NCI-H345 treated with DMSO at 0.1 percent for 48 hours (cell line): ENCODE results near the gene MYZAP.

Experiments
- DNase-seq: peaks from one replicate; lab custom pipeline; 2025; ENCODE audit not compliant: unreplicated experiment; lab: John Stamatoyannopoulos, UW

Gene MYZAP, protein sequence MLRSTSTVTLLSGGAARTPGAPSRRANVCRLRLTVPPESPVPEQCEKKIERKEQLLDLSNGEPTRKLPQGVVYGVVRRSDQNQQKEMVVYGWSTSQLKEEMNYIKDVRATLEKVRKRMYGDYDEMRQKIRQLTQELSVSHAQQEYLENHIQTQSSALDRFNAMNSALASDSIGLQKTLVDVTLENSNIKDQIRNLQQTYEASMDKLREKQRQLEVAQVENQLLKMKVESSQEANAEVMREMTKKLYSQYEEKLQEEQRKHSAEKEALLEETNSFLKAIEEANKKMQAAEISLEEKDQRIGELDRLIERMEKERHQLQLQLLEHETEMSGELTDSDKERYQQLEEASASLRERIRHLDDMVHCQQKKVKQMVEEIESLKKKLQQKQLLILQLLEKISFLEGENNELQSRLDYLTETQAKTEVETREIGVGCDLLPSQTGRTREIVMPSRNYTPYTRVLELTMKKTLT

DNA sequence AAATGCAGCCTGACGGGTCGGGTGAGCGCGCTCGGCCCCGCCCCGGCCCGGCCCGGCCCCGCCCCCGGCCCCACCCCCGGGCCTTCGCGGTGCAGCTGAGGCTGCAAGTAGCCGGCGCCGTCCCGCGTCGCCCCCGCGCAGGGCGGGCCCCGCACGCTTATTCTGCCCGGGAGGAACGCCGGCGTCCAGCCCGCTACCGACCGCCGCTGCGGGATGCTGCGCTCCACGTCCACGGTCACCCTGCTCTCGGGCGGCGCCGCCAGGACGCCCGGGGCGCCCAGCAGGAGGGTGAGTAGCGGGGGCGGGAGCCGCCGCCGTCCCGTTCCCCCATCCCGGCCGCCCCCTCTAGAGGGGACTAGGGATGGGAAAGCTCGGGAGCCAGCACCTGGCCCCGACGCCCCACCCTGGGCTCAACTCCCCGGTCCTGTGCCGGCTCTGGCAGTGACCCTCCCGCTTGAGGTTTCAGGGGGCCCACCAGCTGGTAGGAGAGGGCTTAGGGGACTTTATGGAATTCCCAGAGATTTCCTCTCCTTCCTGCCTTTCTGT lies at the start of gene MYZAP:
Gene MYZAP, plus strand, starts transcription at position 83 of the 546 bp plus-strand sequence. Its CDS starts 131 bp downstream, at position 214.
- no peak for DNase-seq

DNA sequence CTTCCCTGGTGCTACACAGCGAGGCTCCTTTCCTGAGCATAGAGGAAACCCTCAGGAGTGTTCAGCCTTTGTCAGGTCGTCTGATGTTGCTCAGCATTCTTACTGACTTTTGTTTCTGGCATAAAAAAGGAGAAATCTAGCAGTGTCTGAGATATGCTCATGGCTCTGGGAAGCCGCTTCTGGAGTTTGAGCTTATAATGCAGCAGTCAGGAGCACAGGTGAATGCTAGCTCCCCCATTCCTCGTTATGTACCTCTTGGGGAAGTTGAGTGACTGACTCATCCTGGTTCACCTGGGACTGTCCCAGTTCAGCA lies 49.2 kb upstream of the MYZAP start:
- DNase-seq = no peak

DNA sequence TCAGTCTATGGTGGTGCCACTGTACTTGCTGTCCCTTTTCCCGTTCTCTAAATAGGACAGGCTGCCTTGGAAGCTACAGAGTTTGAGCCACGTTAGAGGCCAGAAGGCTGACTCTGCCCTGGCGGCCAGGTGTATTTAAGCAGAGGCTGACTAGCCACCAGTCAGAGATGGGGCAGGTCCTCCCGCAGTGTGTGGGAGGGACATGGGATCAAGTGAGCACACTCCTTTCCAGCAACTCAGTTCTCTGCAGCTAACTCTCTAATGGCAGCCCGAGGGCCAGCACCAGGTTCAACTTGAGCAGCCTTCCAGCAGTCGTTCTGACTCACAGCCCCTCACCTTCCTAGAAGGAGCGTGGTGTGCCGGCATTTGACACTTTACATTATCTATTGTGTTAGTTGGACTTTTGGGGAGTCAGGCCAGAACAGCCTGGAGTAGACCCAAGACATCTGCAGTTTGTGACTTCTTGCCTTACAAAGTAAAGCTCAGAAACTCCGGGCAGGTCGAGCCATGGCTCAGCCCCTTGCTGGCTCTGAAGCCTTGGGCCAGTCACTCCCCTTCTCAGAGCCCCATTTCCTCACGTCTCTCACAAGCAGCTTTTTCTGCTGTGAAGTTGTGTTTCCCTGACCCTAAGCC lies 46.7 kb upstream of the MYZAP start:
- DNase-seq = no peak

DNA sequence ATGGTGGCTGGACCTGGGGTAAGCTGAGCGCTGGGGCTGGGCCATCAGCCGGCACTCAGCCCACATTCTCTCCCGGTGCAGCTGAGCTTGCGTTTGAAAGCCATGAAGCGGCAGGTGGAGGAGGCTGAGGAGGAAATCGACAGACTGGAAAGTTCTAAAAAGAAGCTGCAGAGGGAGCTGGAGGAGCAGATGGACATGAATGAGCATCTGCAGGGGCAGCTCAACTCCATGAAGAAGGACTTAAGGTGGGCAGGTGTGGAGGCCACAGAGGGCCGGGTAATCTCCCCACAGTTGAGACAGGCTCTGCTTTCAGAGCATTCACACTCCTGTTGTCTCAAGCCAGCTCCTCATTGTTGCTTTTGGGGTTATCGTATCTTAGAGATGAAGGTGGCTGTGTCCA lies 45.7 kb upstream of the MYZAP start:
- no peak for DNase-seq

DNA sequence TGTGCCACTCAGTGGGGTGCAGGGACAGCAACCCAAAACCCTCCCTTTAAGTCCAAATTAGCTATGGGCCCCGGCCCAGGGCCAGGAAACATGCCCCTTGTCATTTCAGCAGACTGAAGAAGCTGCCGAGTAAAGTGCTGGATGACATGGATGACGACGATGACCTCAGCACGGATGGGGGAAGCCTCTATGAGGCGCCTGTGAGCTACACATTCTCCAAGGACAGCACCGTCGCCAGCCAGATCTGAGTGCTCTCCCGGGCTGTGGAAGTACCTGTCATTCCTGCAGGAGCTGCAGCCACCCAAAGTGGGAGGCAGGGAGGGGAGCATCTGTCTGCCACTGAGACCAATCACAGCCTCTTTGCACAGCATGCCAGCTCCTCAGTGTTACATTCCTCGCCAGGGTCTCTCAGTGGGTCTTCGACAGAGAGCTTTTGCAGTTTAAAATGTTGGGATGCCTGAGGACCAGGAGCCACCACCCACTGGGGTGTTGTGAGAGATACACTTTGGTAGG lies 44.4 kb upstream of the MYZAP start:
- no peak for DNase-seq

DNA sequence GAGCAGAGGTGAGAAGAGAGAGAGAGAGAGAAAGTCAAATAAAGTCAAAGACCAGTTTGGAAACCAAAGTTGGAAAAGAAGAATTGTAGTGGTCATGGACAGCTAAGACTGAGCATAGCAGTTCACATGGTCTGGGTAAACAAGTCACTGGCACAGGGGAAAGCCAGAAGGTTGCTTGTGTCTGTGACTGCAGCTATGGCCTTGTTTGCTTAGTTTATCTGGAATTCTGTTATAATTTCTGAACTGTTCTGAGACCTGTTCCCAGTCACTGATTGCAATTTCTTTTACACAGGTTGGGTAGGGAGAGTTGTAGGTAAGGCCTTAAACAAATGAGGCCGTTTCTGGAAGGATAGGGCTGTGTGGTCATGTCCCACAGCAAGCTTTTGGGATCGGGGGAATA lies 43.4 kb upstream of the MYZAP start:
- no peak for DNase-seq

DNA sequence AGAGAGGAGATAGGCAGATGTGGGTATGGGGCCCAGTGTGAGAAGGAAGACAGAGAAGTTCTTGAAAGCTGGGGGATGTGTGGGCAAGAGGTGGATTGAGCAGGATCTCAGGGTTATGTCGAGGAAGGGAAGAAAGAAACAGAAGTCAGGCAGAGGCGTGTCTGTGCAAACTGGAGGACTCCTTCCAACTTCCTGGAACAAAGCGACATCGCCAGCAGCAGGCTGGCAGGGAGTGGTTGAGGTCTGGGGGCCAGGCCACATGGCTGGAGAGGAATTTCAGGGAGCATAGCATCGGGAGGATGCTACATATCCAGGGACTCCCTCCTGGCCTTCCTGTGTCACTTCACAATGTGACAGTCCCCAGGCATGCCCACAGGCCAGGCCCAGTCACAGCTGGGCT lies 42.9 kb upstream of the MYZAP start:
- no peak for DNase-seq

DNA sequence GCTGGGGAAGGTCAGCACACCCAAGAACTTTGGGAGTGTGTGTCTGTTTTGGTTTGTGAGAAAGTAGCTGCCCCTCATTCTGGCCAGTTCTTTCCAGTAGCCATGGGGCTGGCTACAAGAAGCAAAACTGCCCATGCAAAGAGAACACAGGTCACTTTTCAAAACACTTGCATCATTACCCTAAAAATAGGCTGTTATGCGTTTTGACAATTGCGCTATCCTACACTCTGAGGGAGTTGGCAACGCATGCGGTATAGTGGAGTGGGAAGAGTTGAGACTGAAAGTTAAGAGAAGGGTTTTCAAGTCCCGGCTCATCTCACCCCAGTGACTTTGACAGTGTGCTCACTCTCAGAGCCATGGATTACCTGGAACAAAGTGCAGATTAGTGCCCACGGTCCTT lies 41.8 kb upstream of the MYZAP start:
- no peak for DNase-seq

DNA sequence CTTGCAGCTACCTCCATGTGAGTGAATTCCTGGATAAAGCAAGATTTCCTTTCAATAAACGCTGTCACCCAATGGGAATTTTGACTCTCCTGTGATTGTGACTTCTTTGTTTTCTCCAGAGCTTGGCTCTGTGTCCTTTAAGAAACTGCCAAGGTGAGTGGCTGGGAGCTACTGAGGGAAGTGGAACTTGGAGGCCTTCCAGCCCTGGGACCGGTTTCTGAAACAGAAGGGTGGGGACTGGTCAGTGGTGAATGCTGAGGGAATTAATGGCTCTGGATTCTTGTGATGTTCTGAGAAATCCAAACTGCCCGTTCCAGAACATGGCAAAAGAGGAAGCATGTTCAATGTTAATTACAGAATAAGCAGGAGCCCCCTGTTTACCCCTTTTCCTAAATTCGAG lies 41.1 kb upstream of the MYZAP start:
- DNase-seq = no peak

DNA sequence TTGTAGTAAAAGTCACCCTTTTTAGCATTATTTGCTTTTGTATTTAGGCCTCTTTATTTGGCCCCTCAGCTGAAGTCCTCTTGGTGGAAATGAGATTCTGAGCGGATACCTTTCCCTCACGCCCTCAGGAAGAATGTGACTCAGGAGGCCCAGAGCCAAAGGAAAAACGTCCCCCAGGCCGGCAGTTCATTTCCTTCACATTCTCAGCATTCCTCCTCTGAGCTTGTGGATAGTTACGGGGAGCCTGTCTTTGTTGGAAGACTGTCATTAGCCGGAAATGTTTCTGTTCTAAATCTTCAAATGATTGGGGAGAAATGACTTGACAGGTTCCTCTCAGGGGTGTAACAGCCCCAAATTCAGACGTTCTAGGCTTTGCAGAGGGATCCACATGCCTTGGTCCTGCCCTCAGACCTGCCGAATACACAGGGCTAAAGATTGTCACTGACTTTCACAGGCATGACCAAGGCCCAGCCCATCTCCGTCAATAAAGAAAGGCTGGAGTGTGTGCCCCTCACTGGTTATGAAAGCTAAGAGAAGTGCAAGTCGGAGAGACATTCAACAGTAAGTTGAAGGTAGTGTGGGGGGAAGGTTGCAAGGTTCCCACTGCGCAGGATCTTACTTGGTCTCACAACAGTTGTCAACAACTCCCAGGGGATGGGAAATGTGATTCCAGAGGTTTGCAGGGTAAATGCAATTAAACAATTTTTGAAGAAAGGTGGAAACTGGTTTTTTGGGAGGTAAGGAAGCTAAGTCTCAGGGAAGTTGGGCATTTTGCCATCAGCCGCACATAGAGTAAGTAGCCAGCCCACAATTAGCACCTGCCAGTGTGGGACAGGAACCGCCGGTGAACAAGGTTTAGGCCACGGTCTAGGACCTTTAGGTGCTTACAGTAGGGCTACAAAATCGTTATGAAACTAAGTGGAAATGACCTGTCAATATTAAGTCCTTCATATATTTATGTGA lies 39.7 kb upstream of the MYZAP start:
- no peak for DNase-seq

DNA sequence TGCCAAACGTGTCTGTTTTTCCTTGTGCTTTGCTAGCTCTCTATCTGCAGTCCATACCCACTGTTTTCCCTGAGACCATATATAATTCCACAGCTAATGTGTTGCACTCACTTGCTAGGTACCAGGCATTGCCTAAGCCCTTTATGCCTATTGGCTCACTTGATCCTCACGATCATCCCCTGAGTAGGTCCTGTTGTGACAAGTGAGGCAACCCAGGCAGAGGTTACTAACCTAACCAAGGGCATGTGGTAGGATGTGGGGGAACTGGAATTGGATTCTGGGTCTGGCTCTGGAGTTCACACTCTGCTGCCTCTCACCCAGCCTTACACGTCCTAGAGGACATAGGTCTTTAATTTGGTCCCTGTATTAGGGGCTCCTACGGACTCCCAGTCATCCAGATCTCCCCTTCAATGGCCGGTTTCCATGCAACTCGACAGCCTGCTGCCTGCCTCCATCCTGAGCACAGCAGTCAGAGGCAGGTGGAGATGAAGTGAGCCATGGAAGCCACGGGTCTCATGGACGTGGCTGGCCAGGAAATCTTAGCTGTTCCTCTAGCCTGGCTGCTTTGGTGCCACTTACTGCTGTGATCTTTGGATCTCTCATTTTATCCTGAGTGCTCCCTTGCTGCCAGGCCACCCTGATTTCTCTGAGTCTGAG lies 38.9 kb upstream of the MYZAP start:
- DNase-seq = no peak

DNA sequence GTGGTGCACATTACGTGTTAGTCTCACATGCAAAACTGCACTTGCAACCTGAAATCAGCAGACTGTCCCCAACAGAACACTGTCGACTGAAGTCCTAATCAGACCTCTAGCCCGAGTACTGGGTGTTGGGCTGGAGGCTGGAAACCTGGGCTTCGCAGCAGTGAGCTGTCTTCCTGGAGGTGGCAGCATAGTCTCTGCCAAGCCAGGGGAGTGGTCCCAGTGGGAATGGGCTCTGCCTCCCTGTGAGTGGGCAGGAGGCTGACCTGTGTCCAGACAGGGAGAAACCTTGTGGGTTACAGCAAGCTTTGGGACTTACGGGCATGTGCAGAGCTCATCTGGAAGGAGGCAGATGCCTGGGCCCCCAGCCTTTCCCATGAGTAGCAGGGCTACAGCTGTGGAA lies 38.2 kb upstream of the MYZAP start:
- no peak for DNase-seq

DNA sequence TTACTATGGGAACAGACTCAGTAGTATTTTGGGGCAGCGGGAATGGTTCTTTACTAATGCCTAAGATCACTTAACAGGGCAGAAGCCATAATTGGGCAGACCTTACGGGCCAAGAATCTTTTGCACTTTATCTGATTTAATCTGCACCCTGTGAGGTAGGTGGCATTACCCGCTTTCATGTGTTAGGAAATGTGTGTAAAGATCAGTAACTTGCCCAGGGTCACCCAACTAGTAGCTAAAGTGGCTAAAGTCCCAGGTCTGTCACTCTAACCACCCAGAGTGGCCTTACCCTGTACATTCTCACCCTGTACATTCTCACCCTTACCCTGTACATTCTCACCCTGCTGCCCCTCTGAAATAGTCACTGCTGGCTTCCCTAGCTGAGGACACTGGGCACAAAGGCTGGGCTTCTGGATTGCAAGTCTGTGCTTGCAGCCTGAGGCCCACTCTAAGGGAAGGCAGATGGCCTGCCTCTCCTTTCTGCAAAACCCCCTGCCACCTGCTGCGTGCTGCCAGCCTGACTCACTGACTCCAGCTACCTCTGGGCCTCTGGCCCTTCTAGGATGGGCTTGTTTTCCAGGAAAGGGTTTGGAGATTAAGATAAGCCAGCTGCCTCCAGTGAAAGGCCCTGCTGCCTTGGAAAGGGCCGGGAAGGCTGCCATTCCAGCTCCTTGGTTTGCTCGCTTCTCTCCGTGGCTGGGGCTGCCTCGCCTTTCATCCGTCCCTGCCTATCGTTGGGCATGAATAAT lies 37.5 kb upstream of the MYZAP start:
- peak; percentile 80 for DNase-seq

DNA sequence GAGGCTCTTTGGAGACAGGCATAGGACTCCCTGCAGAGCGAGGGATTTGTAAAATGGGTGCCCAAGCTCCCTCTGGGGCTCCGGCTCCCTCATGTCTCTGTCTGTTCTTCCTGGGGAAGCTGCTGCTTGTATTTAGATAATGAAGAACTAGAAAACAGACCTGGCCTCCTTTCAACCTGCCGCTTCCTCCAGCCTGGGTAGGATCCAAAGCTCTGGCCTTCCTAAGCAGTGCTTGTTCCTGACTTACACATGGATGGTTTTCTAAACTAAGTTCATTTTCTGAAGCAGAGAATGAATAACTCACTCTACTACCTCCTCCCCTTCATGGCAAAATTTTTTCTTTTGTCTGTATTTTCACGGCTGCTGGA lies 36.9 kb upstream of the MYZAP start:
- no peak for DNase-seq

DNA sequence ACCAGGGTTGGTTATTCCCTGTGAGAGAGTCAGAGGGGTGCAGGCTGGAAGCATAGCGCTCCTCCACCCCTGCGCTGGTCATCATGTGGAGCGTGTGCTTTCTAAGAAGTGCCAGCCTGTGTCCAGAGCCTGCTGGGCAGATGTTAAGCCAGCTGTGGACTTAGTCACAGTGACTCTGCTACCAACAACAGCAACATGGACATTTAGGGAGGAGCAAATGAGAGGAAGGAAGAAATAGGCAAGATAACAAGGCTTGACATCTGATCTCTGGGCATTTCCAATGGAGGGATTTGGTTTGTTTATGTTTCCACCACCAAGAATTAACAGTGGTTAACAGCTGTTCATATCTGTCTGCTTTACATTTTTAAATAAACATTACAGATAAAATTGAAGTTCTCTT lies 36.4 kb upstream of the MYZAP start:
- no peak for DNase-seq

DNA sequence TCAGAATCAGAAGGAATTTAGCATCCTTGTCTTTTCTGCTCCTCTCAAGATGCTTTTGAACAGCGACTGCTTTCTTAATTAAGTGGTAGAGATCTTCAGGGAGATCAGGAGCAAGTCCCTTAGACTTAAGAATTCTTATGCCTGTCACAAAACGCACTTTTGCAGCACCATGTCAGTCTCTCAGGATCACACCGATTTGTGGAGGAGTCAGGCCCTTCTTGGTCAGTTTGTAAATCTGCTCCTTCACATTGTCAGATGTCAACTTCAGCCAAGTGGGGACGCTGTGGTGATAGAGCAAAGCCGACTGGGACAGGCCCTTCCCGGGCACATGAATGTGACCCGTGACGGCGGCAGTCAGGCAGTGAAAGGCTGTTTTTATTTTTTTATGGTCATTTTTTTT lies 35.7 kb upstream of the MYZAP start:
- no peak for DNase-seq

DNA sequence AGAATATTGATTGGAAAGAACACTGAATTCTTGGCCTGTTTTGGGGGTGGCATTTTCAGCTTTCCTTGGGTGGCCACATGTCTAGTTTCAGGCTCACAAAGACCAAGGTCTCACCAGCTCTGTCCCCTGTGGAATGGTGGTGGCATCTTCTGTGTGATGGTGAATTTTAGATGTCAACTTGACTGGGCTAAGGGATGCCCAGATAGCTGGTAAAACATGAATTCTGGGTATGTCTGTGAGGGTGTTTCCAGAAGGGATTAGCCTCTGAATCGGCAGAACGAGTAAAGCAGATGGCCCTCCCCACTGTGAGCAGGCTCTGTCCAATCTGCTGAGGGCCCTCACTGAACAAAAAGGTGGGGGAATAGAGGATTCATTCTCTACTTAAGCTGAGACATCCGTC lies 34.4 kb upstream of the MYZAP start:
- DNase-seq = no peak

DNA sequence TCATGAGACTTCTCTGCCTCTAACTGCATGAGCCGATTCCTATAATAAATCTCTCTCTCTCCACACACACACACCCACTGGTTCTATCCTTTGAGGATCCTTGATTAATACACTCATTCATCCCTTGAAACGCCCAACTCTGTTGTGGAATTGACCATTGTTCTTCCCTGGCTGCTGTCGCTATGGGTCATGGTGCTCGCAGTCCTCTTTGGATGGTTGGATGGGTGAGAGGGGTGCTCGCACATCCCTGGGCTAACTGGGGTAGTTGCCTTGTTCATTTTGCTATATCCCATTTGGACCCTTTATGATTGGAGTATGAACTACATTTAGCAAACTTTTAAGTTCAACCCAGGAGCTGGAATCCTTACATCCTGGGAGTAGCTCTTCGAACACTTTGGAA lies 33.9 kb upstream of the MYZAP start:
- no peak for DNase-seq

DNA sequence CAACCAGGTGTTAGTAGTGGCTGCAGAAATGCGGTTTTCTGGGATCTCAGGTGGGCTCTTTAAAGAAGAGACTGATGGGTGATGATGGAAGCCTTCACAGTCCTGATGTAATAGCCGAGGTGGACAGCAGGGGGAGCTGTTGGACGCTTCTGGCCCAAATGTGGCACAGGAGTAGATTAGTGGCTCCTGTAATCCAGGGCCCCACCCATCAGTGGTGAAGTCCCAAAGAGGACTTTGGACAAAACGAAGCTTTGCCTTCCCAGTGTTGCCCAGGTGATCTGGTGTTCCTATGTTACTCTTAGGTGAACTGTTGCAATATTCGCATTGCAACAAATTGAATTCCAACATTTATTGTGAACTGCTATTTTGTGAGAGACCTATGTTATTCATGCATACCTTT lies 31.8 kb upstream of the MYZAP start:
- peak; percentile 10 for DNase-seq
